ENCODE results near the gene C1QTNF9B.

- no peak for TF ChIP-seq CTCF (IDR thresholded peaks at IDR 0.05)
- TF ChIP-seq POLR2A (IDR thresholded peaks at IDR 0.05): no peak
These were observed 49.8 kb downstream of the C1QTNF9B start for GRCh38 chr13:23847497-23847896.
